NB4 (cell line): ENCODE measurements around the gene C1QTNF1.
"Not testable (repeated sequence)": the region's sequence is repeated elsewhere in the genome, so short reads cannot be mapped to it uniquely, and the experiment has no call there.

Experiments
- CTCF ChIP-seq: IDR thresholded peaks from one replicate; pipeline ENCODE4 v1.5.1; 2012; ENCODE audit warnings: low read depth, low read length
- MAX ChIP-seq: IDR thresholded peaks from 2 replicates; pipeline ENCODE4 v1.6.1; 2011; ENCODE audit warnings: low read depth, low read length
- MYC ChIP-seq: IDR thresholded peaks from 2 replicates; pipeline ENCODE4 v1.6.1; 2011; ENCODE audit warnings: low read depth, low read length
- POLR2A ChIP-seq: IDR thresholded peaks from 2 replicates; pipeline ENCODE4 v1.6.1; 2011; ENCODE audit warnings: mild to moderate bottlenecking; ENCODE audit not compliant: insufficient read length; ENCODE audit errors: extremely low read depth

- not testable (repeated sequence) for TF ChIP-seq CTCF, MAX, POLR2A, MYC
Observed at GRCh38 chr17:79030636-79031035, 6.7 kb downstream of the C1QTNF1 start.
